ENCODE results near the gene HOXC11. TPM values are rescaled to one million over a fixed set of nuclear protein-coding genes. Genes with fewer than 3 reads are reported as not detected.

HOXC11 gene
- polyA plus RNA-seq, 1 donor from 2014 or later, result not detected

GRCh38 chr12:53950437-53950773, 22.5 kb upstream of the HOXC11 start:
- Mint-ChIP-seq H3K27me3 (peaks cover 81% of the 10 kb centered on the region), H3K27ac (peak overlapping the region; percentile 40 to 95 (median 67)), H3K4me3 (peak overlapping the region in 1 of 4 donors; percentile 75), H3K4me1 (peaks cover 0 to 12% (median 4%) of the 10 kb centered on the region in 3 donors), H3K36me3 (peaks cover 2% of the 10 kb centered on the region), H3K9me3 (no peaks in the 10 kb centered on the region)

- Mint-ChIP-seq H3K4me3 (peak overlapping the region in 2 of 4 donors; percentile 58 to 75), H3K4me1 (peaks cover 3 to 12% (median 4%) of the 10 kb centered on the region in 3 donors), H3K27me3 (peaks cover 78% of the 10 kb centered on the region), H3K36me3 (peaks cover 2% of the 10 kb centered on the region), H3K27ac (peak overlapping the region; percentile 69 to 95 (median 87)), H3K9me3 (no peaks in the 10 kb centered on the region)
Measured at GRCh38 chr12:53950789-53951576, 21.9 kb upstream of the HOXC11 start.

- Mint-ChIP-seq H3K4me1 (peaks cover 7 to 12% (median 7%) of the 10 kb centered on the region in 3 donors), H3K9me3 (peaks cover 0 to 3% (median 0%) of the 10 kb centered on the region in 3 donors), H3K27ac (peak overlapping the region; percentile 87 to 95 (median 92)), H3K27me3 (peaks cover 78% of the 10 kb centered on the region), H3K36me3 (peaks cover 2% of the 10 kb centered on the region), H3K4me3 (peak overlapping the region in 3 of 4 donors; percentile 3 to 58 (median 35))
Measured at GRCh38 chr12:53951577-53952334, 21.2 kb upstream of the HOXC11 start.

DNA sequence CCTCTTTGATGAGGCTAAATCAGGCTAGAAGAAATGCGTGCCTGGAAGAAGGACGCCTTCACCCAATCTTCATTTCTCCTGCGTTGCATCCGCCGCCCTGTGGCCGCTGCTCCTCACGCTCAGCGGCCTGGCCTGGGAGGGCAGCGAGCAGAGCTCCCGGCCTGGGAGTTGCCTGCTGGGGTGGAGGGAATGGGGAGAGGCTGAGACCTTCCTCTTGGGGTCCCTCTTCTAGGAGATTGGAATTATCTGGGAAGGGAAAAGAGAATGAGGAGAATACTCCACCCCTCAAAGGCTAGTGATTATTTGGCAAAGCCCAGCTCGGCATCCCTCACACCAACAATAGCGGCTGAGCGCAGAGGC, 20.6 kb upstream of the HOXC11 start:
- Mint-ChIP-seq H3K36me3 (peaks cover 2% of the 10 kb centered on the region), H3K27ac (peak overlapping the region; percentile 87 to 95 (median 92)), H3K4me3 (peak overlapping the region in 2 of 4 donors; percentile 3 to 35), H3K27me3 (peaks cover 83% of the 10 kb centered on the region), H3K4me1 (peaks cover 12% of the 10 kb centered on the region in 3 donors), H3K9me3 (peaks cover 0 to 7% (median 0%) of the 10 kb centered on the region in 3 donors)

- Mint-ChIP-seq H3K27ac (peak overlapping the region; percentile 86 to 95 (median 92)), H3K4me1 (peaks cover 12% of the 10 kb centered on the region in 3 donors), H3K4me3 (peak overlapping the region in 2 of 4 donors; percentile 48 to 92), H3K9me3 (peaks cover 0 to 7% (median 0%) of the 10 kb centered on the region in 3 donors), H3K27me3 (peaks cover 83% of the 10 kb centered on the region), H3K36me3 (peaks cover 2% of the 10 kb centered on the region)
Measured at GRCh38 chr12:53952871-53953734, 19.8 kb upstream of the HOXC11 start.

DNA sequence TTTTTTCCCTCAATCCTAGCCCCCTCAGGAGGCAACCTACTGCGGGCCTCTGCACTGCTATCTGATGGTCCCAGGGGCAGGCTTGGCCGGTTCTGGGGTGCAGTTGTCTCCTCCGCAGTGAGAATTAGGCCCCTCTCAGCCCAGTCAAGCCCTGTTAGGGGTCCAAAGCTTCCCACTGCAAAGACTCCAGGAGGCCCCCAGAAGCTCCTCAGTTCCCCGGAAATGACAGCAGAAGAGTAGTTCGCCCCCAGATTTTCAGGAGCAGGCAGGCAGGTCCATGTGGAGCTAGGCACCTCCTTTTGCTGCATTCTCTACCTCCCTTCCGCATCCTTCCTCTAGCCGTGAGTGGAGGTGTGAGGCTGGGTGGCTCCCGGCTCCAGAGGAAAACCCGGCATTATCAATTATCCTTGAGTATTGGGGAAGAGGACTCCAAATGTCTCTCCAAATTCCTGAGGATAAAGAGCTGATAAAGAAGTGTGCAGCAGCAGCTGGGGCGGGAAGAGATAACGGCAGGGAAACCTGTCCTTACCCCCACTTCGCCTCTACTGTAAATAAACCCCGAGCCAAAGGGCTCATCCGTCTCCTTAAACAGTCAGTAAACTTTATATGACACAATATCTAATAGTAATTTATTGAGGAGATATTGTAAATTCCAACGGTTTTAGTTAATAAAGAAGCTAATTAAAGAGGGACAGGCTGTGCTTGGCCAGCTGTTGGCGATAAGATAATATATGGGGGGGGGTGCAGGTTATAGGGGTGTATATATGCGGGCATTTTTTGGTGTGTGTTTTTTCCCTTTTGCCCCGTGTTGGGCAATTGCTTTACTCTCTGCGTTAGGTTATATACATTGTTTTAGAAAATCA, 18.9 kb upstream of the HOXC11 start:
- H3K27me3 Mint-ChIP-seq, result peaks cover 82% of the 10 kb centered on the region
- H3K4me1 Mint-ChIP-seq, result peaks cover 6 to 12% (median 12%) of the 10 kb centered on the region in 3 donors
- H3K9me3 Mint-ChIP-seq, result peaks cover 0 to 7% (median 0%) of the 10 kb centered on the region in 3 donors
- H3K36me3 Mint-ChIP-seq, result peaks cover 2% of the 10 kb centered on the region
- peak overlapping the region; percentile 86 to 95 (median 92) for H3K27ac Mint-ChIP-seq
- peak overlapping the region; percentile 25 to 92 (median 69) for H3K4me3 Mint-ChIP-seq

GRCh38 chr12:53954694-53955035, 18.3 kb upstream of the HOXC11 start, which contains the start of gene HOXC12:
Gene HOXC12 (plus strand): TSS chr12:53954903. CDS start chr12:53954930, 27 bp downstream.
- H3K27me3 Mint-ChIP-seq, result peaks cover 83% of the 10 kb centered on the region
- H3K4me3 Mint-ChIP-seq, result peak within 1 kb of the TSS; percentile 25 to 92 (median 69)
- peak within 1 kb of the TSS; percentile 86 to 95 (median 92) for H3K27ac Mint-ChIP-seq
- peaks cover 0 to 8% (median 0%) of the 10 kb centered on the region in 3 donors for H3K9me3 Mint-ChIP-seq
- peaks cover 2% of the 10 kb centered on the region for H3K36me3 Mint-ChIP-seq
- H3K4me1 Mint-ChIP-seq, result peaks cover 5 to 12% (median 12%) of the 10 kb centered on the region in 3 donors

DNA sequence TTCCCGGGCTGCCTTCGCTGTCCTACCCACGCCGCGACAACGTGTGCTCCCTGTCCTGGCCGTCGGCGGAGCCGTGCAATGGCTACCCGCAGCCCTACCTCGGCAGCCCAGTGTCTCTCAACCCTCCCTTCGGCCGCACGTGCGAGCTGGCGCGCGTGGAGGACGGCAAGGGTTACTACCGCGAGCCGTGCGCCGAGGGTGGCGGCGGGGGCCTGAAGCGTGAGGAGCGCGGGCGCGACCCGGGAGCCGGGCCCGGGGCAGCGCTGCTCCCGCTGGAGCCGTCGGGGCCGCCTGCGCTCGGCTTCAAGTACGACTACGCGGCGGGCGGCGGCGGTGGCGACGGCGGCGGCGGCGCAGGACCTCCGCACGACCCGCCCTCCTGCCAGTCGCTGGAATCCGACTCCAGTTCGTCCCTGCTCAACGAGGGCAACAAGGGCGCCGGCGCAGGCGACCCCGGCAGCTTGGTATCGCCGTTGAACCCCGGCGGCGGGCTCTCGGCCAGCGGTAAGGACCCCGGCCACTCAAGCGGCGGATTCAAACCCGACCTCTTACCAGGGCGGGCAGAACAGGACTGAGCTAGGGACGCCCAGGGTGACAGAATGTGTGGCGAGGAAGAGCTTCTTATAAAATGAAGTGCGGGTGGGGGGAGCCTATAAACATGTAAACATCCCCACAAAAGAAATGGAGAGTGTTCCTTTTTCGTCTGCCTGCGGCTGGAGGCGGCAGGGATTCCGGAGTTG, 17.7 kb upstream of the HOXC11 start:
- Mint-ChIP-seq H3K4me3 (peak overlapping the region in 2 of 4 donors; percentile 32 to 92), H3K36me3 (peaks cover 2% of the 10 kb centered on the region), H3K27me3 (peaks cover 83% of the 10 kb centered on the region), H3K9me3 (peaks cover 0 to 8% (median 0%) of the 10 kb centered on the region in 3 donors), H3K27ac (peak overlapping the region; percentile 51 to 87 (median 86)), H3K4me1 (peaks cover 4 to 12% (median 12%) of the 10 kb centered on the region in 3 donors)

- Mint-ChIP-seq H3K27ac (peak overlapping the region; percentile 51 to 87 (median 86)), H3K27me3 (peaks cover 84% of the 10 kb centered on the region), H3K9me3 (peaks cover 0 to 8% (median 0%) of the 10 kb centered on the region in 3 donors), H3K4me1 (peaks cover 0 to 15% (median 14%) of the 10 kb centered on the region in 3 donors), H3K4me3 (peak overlapping the region; percentile 17 to 79 (median 28)), H3K36me3 (peaks cover 2% of the 10 kb centered on the region)
Measured at GRCh38 chr12:53955776-53956250, 17.1 kb upstream of the HOXC11 start.

- peak overlapping the region in 3 of 4 donors; percentile 37 to 83 (median 79) for H3K4me3 Mint-ChIP-seq
- H3K4me1 Mint-ChIP-seq, result peaks cover 0 to 14% (median 12%) of the 10 kb centered on the region in 3 donors
- H3K27me3 Mint-ChIP-seq, result peaks cover 83% of the 10 kb centered on the region
- H3K36me3 Mint-ChIP-seq, result peaks cover 2% of the 10 kb centered on the region
- H3K9me3 Mint-ChIP-seq, result peaks cover 0 to 8% (median 0%) of the 10 kb centered on the region in 3 donors
- peak overlapping the region; percentile 86 to 87 (median 86) for H3K27ac Mint-ChIP-seq
Measured at GRCh38 chr12:53956251-53956887, 16.6 kb upstream of the HOXC11 start.

- Mint-ChIP-seq H3K4me3 (peak overlapping the region in 3 of 4 donors; percentile 55 to 83 (median 79)), H3K4me1 (peaks cover 0 to 14% (median 12%) of the 10 kb centered on the region in 3 donors), H3K27me3 (peaks cover 84% of the 10 kb centered on the region), H3K9me3 (peaks cover 0 to 8% (median 0%) of the 10 kb centered on the region in 3 donors), H3K36me3 (peaks cover 2% of the 10 kb centered on the region), H3K27ac (peak overlapping the region; percentile 59 to 87 (median 86))
Measured at GRCh38 chr12:53956914-53957536, 15.9 kb upstream of the HOXC11 start.

DNA sequence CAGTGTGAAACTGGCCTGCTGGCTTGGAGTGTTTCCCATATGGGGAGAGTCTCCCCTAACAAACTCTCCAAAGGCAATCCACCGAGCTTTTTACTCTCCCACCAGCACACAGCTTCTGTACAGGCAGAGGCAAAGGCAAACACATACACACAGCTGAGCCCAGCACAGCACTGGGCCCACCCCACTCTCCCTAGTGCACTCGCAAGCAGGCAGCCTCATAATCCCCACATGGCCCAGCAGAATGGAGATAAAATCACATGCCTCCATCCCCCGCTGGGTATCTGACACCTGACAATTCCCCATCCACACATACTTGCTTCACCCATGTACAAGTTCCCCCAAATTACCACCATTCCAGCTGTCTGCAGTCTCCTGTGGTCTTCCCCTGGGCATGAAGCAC, 14.8 kb upstream of the HOXC11 start:
- H3K27me3 Mint-ChIP-seq, result peaks cover 87% of the 10 kb centered on the region
- H3K4me1 Mint-ChIP-seq, result peaks cover 4 to 14% (median 12%) of the 10 kb centered on the region in 3 donors
- peaks cover 2% of the 10 kb centered on the region for H3K36me3 Mint-ChIP-seq
- H3K27ac Mint-ChIP-seq, result peak overlapping the region in 2 of 3 donors; percentile 20 to 87
- peak overlapping the region in 1 of 4 donors; percentile 4 for H3K4me3 Mint-ChIP-seq
- H3K9me3 Mint-ChIP-seq, result peaks cover 0 to 8% (median 0%) of the 10 kb centered on the region in 3 donors
